ENCODE results near the gene SPTSSA. TPM values are rescaled to one million over a fixed set of nuclear protein-coding genes. Genes with fewer than 3 reads are reported as not detected.

Gene SPTSSA
- total RNA-seq, 4 donors from 2014 or later = 11.5 to 32.1 (median 16.5) TPM

GRCh38 chr14:34436960-34437728, 24.9 kb downstream of the SPTSSA start:
- TF ChIP-seq, protein P1, sequence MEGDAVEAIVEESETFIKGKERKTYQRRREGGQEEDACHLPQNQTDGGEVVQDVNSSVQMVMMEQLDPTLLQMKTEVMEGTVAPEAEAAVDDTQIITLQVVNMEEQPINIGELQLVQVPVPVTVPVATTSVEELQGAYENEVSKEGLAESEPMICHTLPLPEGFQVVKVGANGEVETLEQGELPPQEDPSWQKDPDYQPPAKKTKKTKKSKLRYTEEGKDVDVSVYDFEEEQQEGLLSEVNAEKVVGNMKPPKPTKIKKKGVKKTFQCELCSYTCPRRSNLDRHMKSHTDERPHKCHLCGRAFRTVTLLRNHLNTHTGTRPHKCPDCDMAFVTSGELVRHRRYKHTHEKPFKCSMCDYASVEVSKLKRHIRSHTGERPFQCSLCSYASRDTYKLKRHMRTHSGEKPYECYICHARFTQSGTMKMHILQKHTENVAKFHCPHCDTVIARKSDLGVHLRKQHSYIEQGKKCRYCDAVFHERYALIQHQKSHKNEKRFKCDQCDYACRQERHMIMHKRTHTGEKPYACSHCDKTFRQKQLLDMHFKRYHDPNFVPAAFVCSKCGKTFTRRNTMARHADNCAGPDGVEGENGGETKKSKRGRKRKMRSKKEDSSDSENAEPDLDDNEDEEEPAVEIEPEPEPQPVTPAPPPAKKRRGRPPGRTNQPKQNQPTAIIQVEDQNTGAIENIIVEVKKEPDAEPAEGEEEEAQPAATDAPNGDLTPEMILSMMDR (IDR thresholded peaks at IDR 0.05; ENCODE audit: low read depth) = no peak

GRCh38 chr14:34436118-34436905, 25.7 kb downstream of the SPTSSA start:
- TF ChIP-seq, protein P1 (IDR thresholded peaks at IDR 0.05; ENCODE audit: low read depth) = no peak

GRCh38 chr14:34433957-34434356, 28.1 kb downstream of the SPTSSA start:
- TF ChIP-seq, protein P1 (IDR thresholded peaks at IDR 0.05; ENCODE audit: low read depth) = no peak

GRCh38 chr14:34426313-34427295, 35.4 kb downstream of the SPTSSA start:
- TF ChIP-seq, protein P1 (IDR thresholded peaks at IDR 0.05; ENCODE audit: low read depth) = no peak

DNA sequence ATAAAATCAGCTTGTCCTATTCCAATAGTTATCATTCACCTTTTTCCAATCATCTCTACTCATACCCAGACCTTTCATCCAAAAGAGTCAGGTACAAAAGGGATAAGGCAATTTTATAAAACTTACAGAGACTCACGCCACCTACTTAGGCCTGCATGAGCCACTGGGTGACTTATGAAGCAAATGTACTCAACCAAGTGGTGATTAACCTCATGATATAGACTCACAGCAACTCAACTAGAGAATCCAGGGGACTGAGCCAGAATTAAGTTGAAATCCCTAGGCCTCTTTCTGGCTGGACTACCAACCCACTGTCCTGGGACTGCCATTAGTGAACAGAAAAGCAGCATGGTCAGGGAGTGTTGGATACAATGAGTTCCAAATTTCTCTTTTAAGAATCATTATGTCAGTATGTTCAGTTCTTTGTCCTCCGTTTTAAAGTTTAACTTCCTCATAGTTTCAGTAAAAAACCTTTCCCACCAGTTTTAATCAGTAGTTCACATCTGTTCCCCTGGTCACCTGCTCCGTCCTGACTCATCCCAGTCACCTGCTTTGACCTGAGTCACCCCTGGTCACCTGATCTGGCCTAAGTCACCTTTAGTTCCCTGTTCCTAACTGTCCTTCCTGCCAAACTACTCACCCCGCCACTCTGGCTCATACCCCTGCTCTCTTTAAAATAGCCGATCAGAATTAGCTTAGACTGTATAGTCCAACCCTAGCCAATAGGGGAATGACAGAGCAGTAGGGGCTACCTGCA, 36.8 kb downstream of the SPTSSA start:
- TF ChIP-seq, protein P1 (IDR thresholded peaks at IDR 0.05; ENCODE audit: low read depth) = no peak

GRCh38 chr14:34424488-34424887, 37.6 kb downstream of the SPTSSA start:
- TF ChIP-seq, protein P1 (IDR thresholded peaks at IDR 0.05; ENCODE audit: low read depth) = no peak
